HG03108 (cell line): ENCODE measurements around the gene ZNRF4.

Source experiments
- ATAC-seq: cut with Tn5 transposase; IDR thresholded peaks from one replicate; pipeline ENCODE4 v1.9.1; 2021; ENCODE audit warnings: moderate library complexity; ENCODE audit not compliant: unreplicated experiment

The ZNRF4 gene

DNA sequence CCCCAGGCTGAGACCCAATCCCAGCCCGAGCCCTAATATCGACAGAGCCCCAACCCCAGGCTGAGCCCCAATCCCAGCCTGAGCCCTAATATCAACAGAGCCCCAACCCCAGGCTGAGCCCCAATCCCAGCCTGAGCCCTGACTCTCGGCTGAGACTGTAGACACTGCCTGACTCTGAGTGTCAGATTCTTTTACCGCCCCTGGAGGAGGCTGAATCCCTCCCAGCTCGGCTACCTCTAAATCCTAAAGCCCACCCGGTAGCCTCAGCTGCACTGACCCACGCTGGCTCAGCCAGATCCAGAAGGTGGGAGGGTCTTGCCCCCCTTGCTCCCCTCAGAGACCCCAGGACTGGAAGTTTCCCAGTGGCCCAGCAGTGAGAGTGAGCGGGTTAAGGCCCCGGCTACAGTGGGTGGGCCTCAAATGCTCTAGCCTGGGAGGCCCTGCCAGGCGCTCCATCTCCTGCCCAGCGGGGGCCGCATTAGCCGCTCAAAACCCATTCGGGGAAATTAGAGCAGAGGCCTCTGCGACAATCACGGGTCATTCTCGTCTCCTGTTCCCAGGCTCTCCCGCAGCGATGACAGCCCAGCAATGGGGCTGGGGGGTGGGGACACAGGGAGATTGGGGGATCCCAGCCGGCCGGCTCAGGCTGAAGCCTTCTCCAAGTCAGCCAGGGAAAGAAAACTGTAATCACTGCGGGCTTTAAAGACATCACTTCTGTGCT is 43.8 kb downstream of the ZNRF4 start:
- no peak for ATAC-seq

DNA sequence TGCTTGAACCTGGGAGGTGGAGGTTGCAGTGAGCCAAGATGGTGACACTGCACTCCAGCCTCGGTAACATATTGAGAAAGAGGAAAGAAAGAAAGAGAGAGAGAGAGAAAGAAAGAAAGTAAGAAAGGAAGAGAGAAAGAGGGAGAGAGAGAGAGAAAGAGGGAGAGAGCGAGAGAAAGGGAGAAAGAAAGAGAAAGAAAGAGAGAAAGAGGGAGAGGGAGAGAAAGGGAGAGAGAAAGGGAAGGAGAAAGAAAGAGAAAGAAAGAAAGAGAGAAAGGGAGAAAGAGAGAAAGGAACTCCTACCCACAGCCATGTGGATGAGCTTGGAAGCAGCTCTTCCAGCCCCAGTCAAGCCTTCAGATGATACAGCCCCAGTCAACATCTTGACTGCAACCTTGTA is 46.7 kb downstream of the ZNRF4 start:
- no peak for ATAC-seq

DNA sequence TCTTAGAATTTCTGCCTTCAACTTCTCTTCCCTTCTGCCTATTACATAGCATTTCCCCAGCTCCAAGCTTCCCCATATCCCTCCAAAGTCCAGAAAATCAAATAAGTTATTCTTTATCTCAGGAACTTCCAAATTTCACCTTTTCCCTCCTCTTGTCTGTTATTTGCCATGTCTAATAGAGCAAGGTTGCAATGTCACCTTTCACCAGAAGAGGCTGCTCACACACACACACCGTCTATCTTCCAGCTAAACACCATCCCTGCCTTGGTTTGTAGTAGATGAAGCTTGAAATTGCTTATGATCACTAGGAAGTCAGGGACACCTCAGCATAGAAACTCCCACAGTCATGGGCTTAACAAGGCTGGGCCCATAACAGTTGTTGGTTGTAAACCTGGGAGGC is 48.4 kb downstream of the ZNRF4 start:
- ATAC-seq: no peak

DNA sequence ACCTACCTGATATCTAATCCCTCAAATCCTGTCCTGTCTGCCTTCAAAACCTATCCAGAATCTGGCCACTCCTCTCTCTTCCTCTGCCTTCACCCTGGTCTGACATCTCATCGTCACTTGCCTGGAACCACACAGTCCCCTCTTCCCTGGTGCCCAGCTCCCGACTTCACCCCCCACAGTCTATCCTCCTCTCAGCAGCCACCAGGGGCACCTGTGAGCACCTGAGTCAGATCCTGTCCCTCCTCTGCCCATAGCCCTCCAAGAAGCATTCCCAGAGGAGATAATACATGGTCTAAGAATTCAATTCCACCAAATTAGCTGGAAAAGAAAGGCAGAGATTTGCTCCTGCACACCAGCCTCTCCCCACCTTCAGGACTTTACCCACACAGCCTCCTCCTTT is 48.9 kb downstream of the ZNRF4 start:
- ATAC-seq: no peak
